HG03457 (cell line): ENCODE data around the gene SDK1.

Experiments
- ATAC-seq: cut with Tn5 transposase; IDR thresholded peaks from one replicate; pipeline ENCODE4 v1.9.1; 2021; ENCODE audit warnings: moderate number of reproducible peaks; ENCODE audit not compliant: unreplicated experiment

Gene SDK1

GRCh38 chr7:3399858-3400257 lies 98.8 kb downstream of the SDK1 start:
- ATAC-seq: no peak

GRCh38 chr7:3404501-3404900 lies 103.4 kb downstream of the SDK1 start:
- no peak for ATAC-seq

- ATAC-seq: no peak
Observed at GRCh38 chr7:3408814-3409595, 108.0 kb downstream of the SDK1 start.

GRCh38 chr7:3412871-3413270 lies 111.8 kb downstream of the SDK1 start:
- no peak for ATAC-seq

- no peak for ATAC-seq
Observed at GRCh38 chr7:3415861-3416312, 114.8 kb downstream of the SDK1 start.

GRCh38 chr7:3416453-3416852 lies 115.4 kb downstream of the SDK1 start:
- ATAC-seq: no peak

GRCh38 chr7:3425087-3425486 lies 124.0 kb downstream of the SDK1 start:
- ATAC-seq: no peak

- no peak for ATAC-seq
Observed at GRCh38 chr7:3426064-3426463, 125.0 kb downstream of the SDK1 start.

- no peak for ATAC-seq
Observed at GRCh38 chr7:3427957-3428356, 126.9 kb downstream of the SDK1 start.

GRCh38 chr7:3429981-3430380 lies 128.9 kb downstream of the SDK1 start:
- no peak for ATAC-seq

GRCh38 chr7:3430588-3430987 lies 129.5 kb downstream of the SDK1 start:
- no peak for ATAC-seq

- no peak for ATAC-seq
Observed at GRCh38 chr7:3431306-3431705, 130.3 kb downstream of the SDK1 start.

GRCh38 chr7:3432911-3433310 lies 131.9 kb downstream of the SDK1 start:
- no peak for ATAC-seq

- no peak for ATAC-seq
Observed at GRCh38 chr7:3434611-3435010, 133.6 kb downstream of the SDK1 start.

- ATAC-seq: no peak
Observed at GRCh38 chr7:3436112-3436511, 135.1 kb downstream of the SDK1 start.

GRCh38 chr7:3436746-3437145 lies 135.7 kb downstream of the SDK1 start:
- ATAC-seq: no peak

GRCh38 chr7:3437467-3437866 lies 136.4 kb downstream of the SDK1 start:
- ATAC-seq: no peak

GRCh38 chr7:3438352-3438751 lies 137.3 kb downstream of the SDK1 start:
- ATAC-seq: no peak

GRCh38 chr7:3439333-3440030 lies 138.4 kb downstream of the SDK1 start:
- ATAC-seq: no peak

GRCh38 chr7:3440509-3440908 lies 139.5 kb downstream of the SDK1 start:
- no peak for ATAC-seq

- no peak for ATAC-seq
Observed at GRCh38 chr7:3443716-3444115, 142.7 kb downstream of the SDK1 start.

GRCh38 chr7:3446786-3447185 lies 145.7 kb downstream of the SDK1 start:
- ATAC-seq: no peak
